ENCODE data around the gene VPS16.

The VPS16 gene
- long read RNA-seq, transcript VPS16-202 (24 exons, 2,750 nt) = major isoform, 411 of 603 reads
- long read RNA-seq, transcript VPS16-203 (20 exons, 2,318 nt) = minor isoform, 17 of 603 reads
- long read RNA-seq, partial matches to known transcripts = 33 of 603 reads
- long read RNA-seq, other reads (novel, unspliced or antisense) = 141 of 603 reads

GRCh38 chr20:2840138-2840966 lies at the start of gene VPS16, which contains the start of gene PCED1A:
VPS16 (plus strand) TSS chr20:2840745; CDS start chr20:2840775, 30 bp downstream.
PCED1A (minus strand) TSS chr20:2840655; CDS start chr20:2839912, 743 bp downstream.
- peak; percentile 81 to 86 for DNase-seq (ENCODE audit: low read depth in 1 of 2, low spot score in 1 of 2)
- Histone ChIP-seq H3K27me3 (ENCODE audit: insufficient read depth, poor library complexity, severe bottlenecking) (no peaks in the 10 kb centered on the region), H3K27ac (replicated peaks) (peak within 1 kb of the TSS; percentile 87), H3K4me3 (replicated peaks; ENCODE audit: insufficient read depth, low read length) (peak within 1 kb of the TSS; percentile 83)
- TF ChIP-seq POLR2AphosphoS5 (IDR thresholded peaks at IDR 0.05; ENCODE audit: low read depth) (peak; percentile 62; the same call in 1 of the 2 replicates), CTCF (IDR thresholded peaks at IDR 0.05; ENCODE audit: insufficient read depth, low read length) (no peak), REST (IDR thresholded peaks at IDR 0.05; ENCODE audit: insufficient replicate concordance, low read depth) (peak; percentile 26), GABPA (IDR thresholded peaks at IDR 0.05; ENCODE audit: low read depth) (peak; percentile 92), SPI1 (IDR thresholded peaks at IDR 0.05; ENCODE audit: borderline replicate concordance, low read depth) (peak; percentile 71; the same call in 1 of the 2 replicates)

GRCh38 chr20:2793471-2793870 lies 47.1 kb upstream of the VPS16 start:
- no peak for DNase-seq (ENCODE audit: low read depth in 1 of 2, low spot score in 1 of 2)
- Histone ChIP-seq H3K4me3 (replicated peaks; ENCODE audit: insufficient read depth, low read length) (no peak overlapping the region), H3K27ac (replicated peaks) (no peak overlapping the region), H3K27me3 (ENCODE audit: insufficient read depth, poor library complexity, severe bottlenecking) (peaks cover 4% of the 10 kb centered on the region)
- TF ChIP-seq GABPA (IDR thresholded peaks at IDR 0.05; ENCODE audit: low read depth) (no peak), POLR2AphosphoS5 (IDR thresholded peaks at IDR 0.05; ENCODE audit: low read depth) (no peak), SPI1 (IDR thresholded peaks at IDR 0.05; ENCODE audit: borderline replicate concordance, low read depth) (no peak), CTCF (IDR thresholded peaks at IDR 0.05; ENCODE audit: insufficient read depth, low read length) (no peak), REST (IDR thresholded peaks at IDR 0.05; ENCODE audit: insufficient replicate concordance, low read depth) (no peak)

GRCh38 chr20:2794202-2794748 lies 46.3 kb upstream of the VPS16 start:
- H3K4me3 ChIP-seq (replicated peaks; ENCODE audit: insufficient read depth, low read length) = no peak overlapping the region
- TF ChIP-seq SPI1 (IDR thresholded peaks at IDR 0.05; ENCODE audit: borderline replicate concordance, low read depth) = no peak
- TF ChIP-seq POLR2AphosphoS5 (IDR thresholded peaks at IDR 0.05; ENCODE audit: low read depth) = no peak
- TF ChIP-seq CTCF (IDR thresholded peaks at IDR 0.05; ENCODE audit: insufficient read depth, low read length) = no peak
- TF ChIP-seq REST (IDR thresholded peaks at IDR 0.05; ENCODE audit: insufficient replicate concordance, low read depth) = no peak
- TF ChIP-seq GABPA (IDR thresholded peaks at IDR 0.05; ENCODE audit: low read depth) = no peak
- no peak overlapping the region for H3K27ac ChIP-seq (replicated peaks)
- H3K27me3 ChIP-seq (ENCODE audit: insufficient read depth, poor library complexity, severe bottlenecking) = peaks cover 10% of the 10 kb centered on the region
- DNase-seq (ENCODE audit: low read depth in 1 of 2, low spot score in 1 of 2) = no peak
